ENCODE data around the gene C2orf81.

GRCh38 chr2:74373221-74373676, 48.2 kb downstream of the C2orf81 start:
- no peak for TF ChIP-seq POLR2A (IDR thresholded peaks at IDR 0.05)
- TF ChIP-seq, protein P1, sequence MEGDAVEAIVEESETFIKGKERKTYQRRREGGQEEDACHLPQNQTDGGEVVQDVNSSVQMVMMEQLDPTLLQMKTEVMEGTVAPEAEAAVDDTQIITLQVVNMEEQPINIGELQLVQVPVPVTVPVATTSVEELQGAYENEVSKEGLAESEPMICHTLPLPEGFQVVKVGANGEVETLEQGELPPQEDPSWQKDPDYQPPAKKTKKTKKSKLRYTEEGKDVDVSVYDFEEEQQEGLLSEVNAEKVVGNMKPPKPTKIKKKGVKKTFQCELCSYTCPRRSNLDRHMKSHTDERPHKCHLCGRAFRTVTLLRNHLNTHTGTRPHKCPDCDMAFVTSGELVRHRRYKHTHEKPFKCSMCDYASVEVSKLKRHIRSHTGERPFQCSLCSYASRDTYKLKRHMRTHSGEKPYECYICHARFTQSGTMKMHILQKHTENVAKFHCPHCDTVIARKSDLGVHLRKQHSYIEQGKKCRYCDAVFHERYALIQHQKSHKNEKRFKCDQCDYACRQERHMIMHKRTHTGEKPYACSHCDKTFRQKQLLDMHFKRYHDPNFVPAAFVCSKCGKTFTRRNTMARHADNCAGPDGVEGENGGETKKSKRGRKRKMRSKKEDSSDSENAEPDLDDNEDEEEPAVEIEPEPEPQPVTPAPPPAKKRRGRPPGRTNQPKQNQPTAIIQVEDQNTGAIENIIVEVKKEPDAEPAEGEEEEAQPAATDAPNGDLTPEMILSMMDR (IDR thresholded peaks at IDR 0.05): no peak

Data from lower leg skin (tissue), 3 donors.